Activated CD4-positive, alpha-beta T cell treated with anti-CD3 and anti-CD28 coated beads, Interleukin-2, amount 50 U/mL, for 48 hours (primary cell): ENCODE data around the gene ABCD3.
"Not testable (repeated sequence)": the region's sequence is repeated elsewhere in the genome, so short reads cannot be mapped to it uniquely, and the experiment has no call there.

Experiments
- DNase-seq, 2 experiments: peaks; one replicate each; pipeline ENCODE4 v3.0.0-alpha.2; 2020

Gene ABCD3

DNA sequence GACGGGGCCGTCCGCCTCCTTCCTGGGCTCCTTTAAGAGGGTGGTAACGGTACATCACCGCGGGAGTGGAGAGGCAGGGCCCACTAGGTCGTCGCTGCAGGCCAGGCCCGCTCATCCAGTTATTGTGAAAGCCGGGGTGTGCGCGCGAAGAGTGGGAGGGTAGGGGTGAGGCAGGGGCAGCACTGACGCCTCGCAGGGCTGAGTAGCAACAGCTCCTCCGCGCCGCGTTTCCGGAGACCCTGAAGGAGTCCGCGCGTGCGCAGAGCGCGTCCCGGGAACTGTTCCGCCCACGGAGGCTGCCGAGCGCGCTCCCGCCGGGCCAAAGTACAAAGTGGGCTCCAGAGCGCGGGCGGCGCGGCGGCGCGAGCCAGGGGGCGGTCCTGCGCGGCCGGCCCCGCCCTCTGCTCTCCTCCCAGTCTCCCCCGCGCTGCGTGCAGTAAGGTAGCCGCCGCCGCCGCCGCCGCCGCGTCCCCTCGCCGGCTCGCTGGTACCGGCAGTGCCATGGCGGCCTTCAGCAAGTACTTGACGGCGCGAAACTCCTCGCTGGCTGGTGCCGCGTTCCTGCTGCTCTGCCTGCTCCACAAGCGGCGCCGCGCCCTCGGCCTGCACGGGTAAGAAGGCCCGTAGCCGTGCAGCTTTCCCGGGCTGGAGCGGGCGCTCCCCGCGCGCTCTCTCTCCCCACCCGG, at the start of gene ABCD3:
Gene ABCD3, plus strand, starts transcription at position 412 of the 686 bp plus-strand sequence. Its CDS starts 90 bp downstream, at position 502.
- DNase-seq: peak; percentile 93 to 95

- not testable (repeated sequence) for DNase-seq
Observed at GRCh38 chr1:94372771-94373170, 45.4 kb upstream of the ABCD3 start.

DNA sequence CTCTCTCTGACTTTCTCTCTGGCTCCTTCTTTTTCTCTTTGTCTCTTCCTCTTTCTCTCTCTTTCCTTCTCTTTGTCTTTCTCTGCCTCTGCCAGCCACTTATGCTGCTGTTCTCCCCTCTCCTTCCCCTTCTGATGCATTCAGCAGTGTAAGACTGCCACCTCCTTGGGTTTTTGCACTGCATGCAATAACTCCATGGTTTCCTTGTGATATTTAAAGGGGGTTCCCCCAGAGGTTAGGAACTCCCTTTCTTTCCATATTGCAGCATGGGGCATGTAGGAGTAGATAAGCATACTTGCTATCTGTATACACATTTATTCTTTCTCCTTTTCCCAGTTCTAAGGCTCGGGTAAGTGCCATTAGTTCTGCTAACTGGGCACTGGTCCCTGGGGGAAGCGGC, 44.9 kb upstream of the ABCD3 start:
- DNase-seq: not testable (repeated sequence)

DNA sequence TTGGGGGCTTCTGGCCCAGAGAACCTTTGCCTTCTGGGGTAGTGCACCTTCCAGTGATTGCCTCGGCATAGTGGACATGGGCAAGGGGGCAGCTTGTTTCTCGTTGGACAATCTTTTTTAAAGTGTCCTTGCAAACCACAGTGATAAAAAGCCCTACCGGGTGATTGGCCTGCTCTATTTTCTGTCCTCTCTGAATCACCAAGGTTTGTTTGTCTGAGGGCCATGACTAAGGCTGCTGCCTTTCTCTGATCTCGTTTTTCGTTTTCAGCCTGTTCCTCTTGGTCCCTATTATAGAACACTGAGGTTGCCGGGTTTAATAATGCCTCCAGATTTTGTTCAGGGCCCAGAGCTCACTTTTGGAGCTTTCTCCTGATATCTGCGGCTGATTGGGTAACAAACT, 42.5 kb upstream of the ABCD3 start:
- not testable (repeated sequence) for DNase-seq

GRCh38 chr1:94378493-94378892, 39.7 kb upstream of the ABCD3 start:
- not testable (repeated sequence) for DNase-seq

GRCh38 chr1:94379615-94380014, 38.6 kb upstream of the ABCD3 start:
- no peak for DNase-seq

DNA sequence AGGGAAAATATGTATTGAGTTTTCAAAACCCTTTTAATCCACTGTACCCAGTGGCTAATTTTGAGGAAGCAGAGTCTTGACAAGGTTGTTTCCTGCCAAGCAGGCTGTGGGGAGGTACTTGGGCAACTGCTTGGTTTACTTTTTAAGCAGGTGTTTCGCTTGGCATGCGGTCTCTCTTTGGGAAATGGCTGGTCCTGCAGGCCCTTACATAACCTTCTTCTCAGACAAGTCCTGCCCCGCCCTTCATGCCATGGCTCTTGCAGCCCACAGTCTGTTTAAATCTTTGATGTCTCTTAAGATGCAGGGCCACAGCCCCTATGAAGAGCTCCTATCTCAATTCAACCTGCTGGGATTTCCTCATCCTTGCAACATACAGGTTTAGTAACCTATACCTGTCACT, 36.0 kb upstream of the ABCD3 start:
- no peak for DNase-seq

- DNase-seq: no peak
Observed at GRCh38 chr1:94383966-94384408, 34.2 kb upstream of the ABCD3 start.

DNA sequence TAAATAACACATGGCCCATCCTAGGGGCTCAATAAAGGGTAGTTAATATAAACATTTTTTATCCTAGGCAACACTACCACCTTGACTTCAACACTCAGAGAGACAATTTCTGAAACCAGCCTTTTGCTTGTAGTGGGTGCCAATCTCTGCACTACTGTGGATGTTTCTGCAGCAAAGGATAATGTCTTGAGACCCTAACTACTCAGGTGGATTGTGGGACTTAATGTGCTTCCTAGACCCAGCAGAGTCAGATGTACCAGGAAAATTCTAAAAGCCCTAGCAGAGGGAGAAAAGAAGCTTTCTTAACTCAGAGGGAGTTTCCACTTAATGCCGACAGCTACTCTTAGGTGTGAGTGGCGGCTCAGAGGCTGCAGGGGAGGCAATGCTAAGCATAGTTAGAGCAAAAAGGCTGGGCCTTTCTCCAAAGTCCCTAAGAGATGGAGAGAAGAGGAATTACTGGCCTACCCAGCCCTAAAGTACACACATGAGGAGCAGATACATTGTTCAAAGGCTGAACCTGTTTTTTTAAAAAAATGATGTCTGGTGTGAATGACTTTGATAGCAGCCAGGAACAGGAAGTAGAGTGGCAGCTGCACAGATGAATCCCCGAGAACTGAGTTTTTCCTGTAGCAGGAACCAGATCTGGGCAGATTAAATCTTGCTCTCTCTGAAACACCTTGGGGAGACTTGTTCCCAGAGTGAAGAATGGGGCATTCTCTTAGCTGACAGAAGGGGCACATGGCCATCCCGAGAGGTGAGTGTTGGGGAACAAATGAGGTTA, 33.5 kb upstream of the ABCD3 start:
- DNase-seq: peak; percentile 12 to 13

- peak; percentile 7 to 26 for DNase-seq
Observed at GRCh38 chr1:94385308-94385929, 32.8 kb upstream of the ABCD3 start.

- DNase-seq: no peak
Observed at GRCh38 chr1:94389298-94389697, 28.9 kb upstream of the ABCD3 start.

DNA sequence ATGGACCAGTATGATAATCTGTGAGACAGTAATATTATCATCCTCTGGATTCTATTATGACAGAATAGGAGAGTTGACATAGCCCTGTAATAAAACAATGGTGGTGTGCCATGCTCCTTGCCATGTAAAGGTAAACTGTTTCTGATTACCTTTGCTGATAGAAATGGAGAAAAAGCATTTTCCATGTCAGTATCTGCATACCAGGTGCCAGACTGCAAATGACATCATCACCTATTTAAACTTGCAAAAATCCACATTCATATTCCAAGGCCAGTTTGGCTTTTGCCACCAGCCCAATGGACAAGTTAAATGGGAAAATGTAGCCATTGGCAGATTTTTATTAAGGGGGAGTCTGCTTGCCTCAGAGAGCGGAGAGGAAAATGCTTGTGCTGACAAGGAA, 23.9 kb upstream of the ABCD3 start:
- DNase-seq: no peak

DNA sequence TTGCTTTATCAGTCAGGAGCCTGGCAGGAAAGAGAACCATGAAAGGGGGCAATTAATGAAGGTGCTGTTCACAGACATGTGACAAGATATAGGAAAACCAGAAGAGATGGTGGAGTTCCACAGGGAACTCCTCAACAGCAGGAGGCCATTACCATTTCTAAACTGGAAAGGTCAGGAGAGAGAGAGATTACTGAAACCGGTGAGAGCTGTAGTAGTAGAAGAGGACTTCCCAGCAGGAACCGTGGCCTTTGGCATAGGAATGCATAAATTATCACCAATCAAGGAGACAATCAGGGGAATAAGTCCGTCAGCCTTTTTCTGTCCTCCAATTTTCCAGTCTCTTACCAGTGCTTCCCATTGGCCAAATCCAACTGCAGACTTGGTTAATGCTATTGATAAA, 23.0 kb upstream of the ABCD3 start:
- no peak for DNase-seq

- DNase-seq: no peak
Observed at GRCh38 chr1:94395748-94396309, 22.4 kb upstream of the ABCD3 start.

GRCh38 chr1:94396356-94397010, 21.7 kb upstream of the ABCD3 start:
- DNase-seq: no peak

DNA sequence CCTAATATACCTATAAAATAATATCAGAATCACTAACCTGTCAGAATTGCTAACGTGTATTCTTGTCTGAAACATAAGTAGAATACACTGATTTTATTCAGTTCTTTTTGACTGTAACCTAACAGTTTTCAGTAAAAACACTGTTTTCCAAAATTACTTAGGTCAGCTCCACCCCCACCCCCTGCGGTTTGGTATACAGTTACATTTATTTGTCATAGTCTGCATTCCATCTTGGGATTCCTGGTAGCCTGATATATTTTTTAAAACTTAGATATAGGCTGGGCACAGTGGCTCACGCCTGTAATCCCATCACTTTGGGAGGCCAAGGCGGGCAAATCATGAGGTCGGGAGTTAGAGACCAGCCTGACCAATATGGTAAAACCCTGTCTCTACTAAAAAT, 19.8 kb upstream of the ABCD3 start:
- no peak for DNase-seq

DNA sequence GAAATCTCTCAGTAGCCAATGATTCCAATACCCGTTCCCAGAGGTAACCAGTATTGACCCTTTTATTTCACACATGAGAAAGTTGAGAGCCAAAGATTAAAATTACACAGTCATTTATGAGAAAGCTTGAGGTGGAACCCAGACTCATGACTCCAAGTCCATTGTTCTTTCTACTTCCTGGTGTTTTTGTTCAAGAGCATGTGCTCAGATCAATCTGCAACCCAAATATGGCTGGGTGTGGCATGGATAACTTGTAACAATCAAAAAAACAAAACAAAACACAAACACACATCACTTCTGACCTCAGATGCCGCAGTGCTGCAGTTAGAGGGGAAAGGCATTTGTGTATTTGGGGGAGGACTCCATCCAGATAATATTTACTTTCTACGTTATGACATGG, 18.7 kb upstream of the ABCD3 start:
- no peak for DNase-seq

- DNase-seq: no peak
Observed at GRCh38 chr1:94401206-94401605, 17.0 kb upstream of the ABCD3 start.

DNA sequence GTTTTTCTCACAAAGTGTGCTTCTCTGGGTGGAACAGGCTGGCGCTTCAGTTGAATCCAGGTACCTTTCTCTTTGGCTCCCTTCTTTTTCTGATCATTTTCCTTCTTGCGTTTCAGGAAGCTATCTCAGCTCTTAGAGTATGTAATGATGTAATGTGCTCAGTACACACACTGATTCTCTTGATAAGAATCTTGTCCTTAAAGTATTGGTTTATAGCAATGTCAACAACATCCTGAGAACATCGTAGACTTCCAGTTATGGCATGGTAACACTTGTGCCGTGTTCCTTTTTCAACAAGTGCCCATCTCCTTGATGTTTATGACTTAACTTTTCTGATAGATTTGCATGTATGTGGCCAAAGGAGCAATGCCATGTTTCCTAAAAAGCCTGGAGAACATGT, 11.7 kb upstream of the ABCD3 start:
- DNase-seq: no peak

DNA sequence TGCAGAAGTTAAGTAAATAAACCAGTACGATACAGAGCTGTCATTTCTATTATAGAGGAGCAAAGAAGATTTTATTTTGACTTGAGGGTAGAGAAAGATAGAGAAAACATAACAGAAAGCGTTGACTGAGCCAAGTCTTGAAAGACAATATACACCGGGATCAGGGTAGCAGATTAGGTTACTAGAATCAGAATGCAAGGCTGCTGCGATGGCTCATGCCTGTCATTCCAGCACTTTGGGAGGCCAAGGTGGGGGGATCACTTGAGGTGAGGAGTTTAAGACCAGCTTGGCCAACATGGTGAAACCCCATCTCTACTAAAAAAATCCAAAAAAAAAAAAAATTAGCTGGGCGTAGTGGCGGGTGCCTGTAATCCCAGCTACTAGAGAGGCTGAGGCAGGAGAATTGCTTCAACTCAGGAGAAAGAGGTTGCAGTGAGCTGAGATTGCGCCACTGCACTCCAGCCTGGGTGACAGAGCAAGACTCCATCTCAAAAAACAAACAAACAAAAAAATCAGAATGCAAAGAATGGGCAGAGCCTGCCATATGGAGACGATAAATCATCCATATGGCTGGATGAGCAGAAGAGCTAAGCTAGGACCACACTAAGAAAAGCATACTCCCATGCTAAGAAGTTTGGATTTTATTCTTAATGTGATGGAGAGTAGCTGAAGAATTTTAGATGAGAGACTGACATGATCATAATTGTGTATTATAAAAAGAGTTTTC, 9.9 kb upstream of the ABCD3 start:
- no peak for DNase-seq

- no peak for DNase-seq
Observed at GRCh38 chr1:94411237-94411636, 7.0 kb upstream of the ABCD3 start.

DNA sequence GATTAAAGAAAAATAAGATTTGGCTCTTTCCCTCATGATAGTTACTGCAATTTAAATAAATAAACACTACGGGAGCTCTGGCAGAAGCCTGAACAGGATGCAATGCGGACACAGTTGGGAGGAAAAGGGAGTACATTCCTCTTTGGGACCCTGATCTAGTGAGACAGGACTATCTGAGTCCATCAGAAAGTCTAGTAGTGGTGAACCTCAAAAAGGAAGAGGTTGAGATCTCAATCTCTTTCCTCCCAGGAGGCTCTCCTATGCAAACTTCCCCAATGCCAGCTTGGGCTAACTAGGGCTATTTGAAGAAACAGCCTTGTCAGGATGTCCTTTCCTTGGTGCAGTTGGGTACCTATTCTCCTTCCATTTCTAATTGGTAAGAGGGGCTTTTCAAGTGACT, 4.9 kb upstream of the ABCD3 start:
- DNase-seq: no peak
